ENCODE measurements around the gene THAP9. TPM values are rescaled to one million over a fixed set of nuclear protein-coding genes. Genes with fewer than 3 reads are reported as not detected.

THAP9 gene
- total RNA-seq, 1 experiment from 2014 or later: 3.2 TPM

DNA sequence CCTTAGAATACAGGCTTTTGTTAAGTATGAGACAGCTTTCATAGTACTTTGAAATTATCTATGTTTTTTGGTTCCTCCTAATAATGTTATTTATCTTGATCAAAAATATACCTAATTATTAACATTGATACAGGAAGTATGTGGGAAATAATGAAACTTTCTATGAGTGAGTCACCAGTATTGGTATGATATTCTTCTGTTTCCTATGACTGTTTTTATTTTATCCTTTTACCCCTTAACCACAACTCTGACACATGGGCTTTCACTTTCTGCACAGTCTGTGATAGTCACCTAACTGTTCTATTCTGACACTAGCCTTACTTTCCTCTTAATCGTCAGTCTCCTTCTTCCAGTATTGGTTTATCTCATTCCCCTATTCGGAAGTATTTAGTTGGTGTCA lies 4.7 kb downstream of the THAP9 start:
- H3K27me3 ChIP-seq (ENCODE audit: low read length): no peaks in the 10 kb centered on the region
- no peak overlapping the region for H3K9ac ChIP-seq (ENCODE audit: low read length)
- H3K36me3 ChIP-seq (ENCODE audit: low read depth, low read length): no peaks in the 10 kb centered on the region
- ATAC-seq (peak; percentile 17; the same call in 1 of the 2 replicates), DNase-seq (peak; percentile 58)
- H3K4me2 ChIP-seq (ENCODE audit: low read length): peak overlapping the region; percentile 70
- POLR2A ChIA-PET (ENCODE audit: unreplicated experiment): no interaction called here
- peaks cover 21% of the 10 kb centered on the region for H3K79me2 ChIP-seq (ENCODE audit: low read length)
- no peak overlapping the region for H3K4me3 ChIP-seq (ENCODE audit: low read length)
- H3K27ac ChIP-seq (ENCODE audit: low read length): no peak overlapping the region
- no peaks in the 10 kb centered on the region for H3K9me2 ChIP-seq (replicated peaks; ENCODE audit: low read length)
- peaks cover 13% of the 10 kb centered on the region for H3K4me1 ChIP-seq (ENCODE audit: insufficient read depth, low read length)
- no peaks in the 10 kb centered on the region for H3F3A ChIP-seq (ENCODE audit: low read length, unreplicated experiment)
- H4K20me1 ChIP-seq (ENCODE audit: low read length): no peaks in the 10 kb centered on the region
- H2AFZ ChIP-seq (ENCODE audit: low read length): no peak overlapping the region
- no peak for TF ChIP-seq EZH2 (IDR thresholded peaks at IDR 0.05; ENCODE audit: low read length, unreplicated experiment)
- TF ChIP-seq EZH2phosphoT487 (IDR thresholded peaks at IDR 0.05; ENCODE audit: borderline replicate concordance, low read length): no peak
- TF ChIP-seq, protein P1, sequence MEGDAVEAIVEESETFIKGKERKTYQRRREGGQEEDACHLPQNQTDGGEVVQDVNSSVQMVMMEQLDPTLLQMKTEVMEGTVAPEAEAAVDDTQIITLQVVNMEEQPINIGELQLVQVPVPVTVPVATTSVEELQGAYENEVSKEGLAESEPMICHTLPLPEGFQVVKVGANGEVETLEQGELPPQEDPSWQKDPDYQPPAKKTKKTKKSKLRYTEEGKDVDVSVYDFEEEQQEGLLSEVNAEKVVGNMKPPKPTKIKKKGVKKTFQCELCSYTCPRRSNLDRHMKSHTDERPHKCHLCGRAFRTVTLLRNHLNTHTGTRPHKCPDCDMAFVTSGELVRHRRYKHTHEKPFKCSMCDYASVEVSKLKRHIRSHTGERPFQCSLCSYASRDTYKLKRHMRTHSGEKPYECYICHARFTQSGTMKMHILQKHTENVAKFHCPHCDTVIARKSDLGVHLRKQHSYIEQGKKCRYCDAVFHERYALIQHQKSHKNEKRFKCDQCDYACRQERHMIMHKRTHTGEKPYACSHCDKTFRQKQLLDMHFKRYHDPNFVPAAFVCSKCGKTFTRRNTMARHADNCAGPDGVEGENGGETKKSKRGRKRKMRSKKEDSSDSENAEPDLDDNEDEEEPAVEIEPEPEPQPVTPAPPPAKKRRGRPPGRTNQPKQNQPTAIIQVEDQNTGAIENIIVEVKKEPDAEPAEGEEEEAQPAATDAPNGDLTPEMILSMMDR (conservative IDR thresholded peaks at IDR 0.05; ENCODE audit: low read depth, low read length): no peak
- no peaks in the 10 kb centered on the region for H3K9me3 ChIP-seq (ENCODE audit: low read length)
- CTCF ChIA-PET: no interaction called here
- intact Hi-C loops (cut with micrococcal nuclease): no loop called here
- BruUV-seq (replicated peaks): no TSS peak

DNA sequence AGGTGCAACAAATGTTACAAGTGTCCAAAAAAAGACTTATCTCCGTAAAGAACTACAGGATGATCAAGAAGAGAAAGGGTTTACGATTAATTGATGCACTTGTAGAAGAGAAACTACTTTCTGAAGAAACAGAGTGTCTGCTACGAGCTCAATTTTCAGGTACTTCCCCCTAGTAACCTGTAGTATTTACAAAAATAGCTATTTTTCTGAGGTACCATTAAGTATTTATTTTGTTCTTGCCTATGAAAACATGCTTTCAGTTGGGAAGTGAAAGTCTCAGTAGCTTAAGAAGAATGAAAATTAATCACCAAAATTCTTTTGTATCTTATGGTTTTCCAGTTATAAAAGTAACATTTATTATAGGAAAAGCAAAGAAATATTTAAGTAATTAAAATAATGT lies 5.9 kb downstream of the THAP9 start:
- DNase-seq: no peak
- Histone ChIP-seq H3K4me3 (ENCODE audit: low read length) (no peak overlapping the region), H3K27me3 (ENCODE audit: low read length) (no peaks in the 10 kb centered on the region), H3K4me1 (ENCODE audit: insufficient read depth, low read length) (peaks cover 13% of the 10 kb centered on the region), H2AFZ (ENCODE audit: low read length) (no peak overlapping the region), H3F3A (ENCODE audit: low read length, unreplicated experiment) (no peaks in the 10 kb centered on the region), H3K4me2 (ENCODE audit: low read length) (no peak overlapping the region), H3K9me2 (replicated peaks; ENCODE audit: low read length) (no peaks in the 10 kb centered on the region), H3K9ac (ENCODE audit: low read length) (no peak overlapping the region), H3K27ac (ENCODE audit: low read length) (no peak overlapping the region), H3K9me3 (ENCODE audit: low read length) (no peaks in the 10 kb centered on the region), H4K20me1 (ENCODE audit: low read length) (no peaks in the 10 kb centered on the region), H3K36me3 (ENCODE audit: low read depth, low read length) (no peaks in the 10 kb centered on the region), H3K79me2 (ENCODE audit: low read length) (peaks cover 16% of the 10 kb centered on the region)
- no peak for ATAC-seq
- no TSS peak for BruUV-seq (replicated peaks)
- intact Hi-C loops (cut with micrococcal nuclease): no loop called here
- TF ChIP-seq EZH2phosphoT487 (IDR thresholded peaks at IDR 0.05; ENCODE audit: borderline replicate concordance, low read length): no peak
- TF ChIP-seq, protein P1 (conservative IDR thresholded peaks at IDR 0.05; ENCODE audit: low read depth, low read length): no peak
- TF ChIP-seq EZH2 (IDR thresholded peaks at IDR 0.05; ENCODE audit: low read length, unreplicated experiment): no peak
- CTCF ChIA-PET: no interaction called here
- POLR2A ChIA-PET (ENCODE audit: unreplicated experiment): no interaction called here

DNA sequence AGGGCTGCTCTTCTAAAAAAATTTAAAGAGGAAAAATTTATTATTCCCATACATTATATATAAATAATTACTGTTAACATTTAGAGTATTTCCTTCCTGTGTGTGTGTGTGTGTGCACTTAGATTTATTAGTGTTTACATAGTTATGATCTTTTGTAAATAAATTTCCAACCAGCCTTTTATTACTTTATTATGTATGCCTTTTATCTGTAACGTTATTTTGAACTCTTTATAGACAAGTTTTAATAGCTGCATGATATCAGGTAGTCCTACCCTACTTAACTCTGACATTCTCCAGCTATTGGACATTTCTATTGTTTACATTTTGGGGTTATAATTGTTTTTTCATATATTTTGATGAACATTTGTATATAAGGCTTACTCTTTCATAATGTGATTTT lies 8.8 kb downstream of the THAP9 start:
- ATAC-seq (peak; percentile 76), DNase-seq (no peak)
- BruUV-seq (replicated peaks): no TSS peak
- no peak overlapping the region for H3K4me3 ChIP-seq (ENCODE audit: low read length)
- H3F3A ChIP-seq (ENCODE audit: low read length, unreplicated experiment): no peaks in the 10 kb centered on the region
- H3K36me3 ChIP-seq (ENCODE audit: low read depth, low read length): no peaks in the 10 kb centered on the region
- H3K4me1 ChIP-seq (ENCODE audit: insufficient read depth, low read length): peaks cover 11% of the 10 kb centered on the region
- no peaks in the 10 kb centered on the region for H3K9me3 ChIP-seq (ENCODE audit: low read length)
- CTCF ChIA-PET: no interaction called here
- POLR2A ChIA-PET (ENCODE audit: unreplicated experiment): interaction anchor here (0.6 kb wide), 1 partner anchor 126 kb away, joined by 19 read pairs; the partner anchor contains the start of gene COPS4
- no peak overlapping the region for H3K27ac ChIP-seq (ENCODE audit: low read length)
- no peaks in the 10 kb centered on the region for H4K20me1 ChIP-seq (ENCODE audit: low read length)
- TF ChIP-seq EZH2phosphoT487 (IDR thresholded peaks at IDR 0.05; ENCODE audit: borderline replicate concordance, low read length) (no peak), EZH2 (IDR thresholded peaks at IDR 0.05; ENCODE audit: low read length, unreplicated experiment) (no peak)
- TF ChIP-seq, protein P1 (conservative IDR thresholded peaks at IDR 0.05; ENCODE audit: low read depth, low read length): no peak
- no peaks in the 10 kb centered on the region for H3K79me2 ChIP-seq (ENCODE audit: low read length)
- no peaks in the 10 kb centered on the region for H3K9me2 ChIP-seq (replicated peaks; ENCODE audit: low read length)
- H3K9ac ChIP-seq (ENCODE audit: low read length): no peak overlapping the region
- H2AFZ ChIP-seq (ENCODE audit: low read length): no peak overlapping the region
- intact Hi-C loops (cut with micrococcal nuclease): no loop called here
- no peaks in the 10 kb centered on the region for H3K27me3 ChIP-seq (ENCODE audit: low read length)
- H3K4me2 ChIP-seq (ENCODE audit: low read length): no peak overlapping the region

All from PC-3 (cell line).